CD4-positive, CD25-positive, alpha-beta regulatory T cell (primary cell): ENCODE data around the gene GPR31. TPM values are rescaled to one million over a fixed set of nuclear protein-coding genes. Genes with fewer than 3 reads are reported as not detected.
"Not testable (repeated sequence)": the region's sequence is repeated elsewhere in the genome, so short reads cannot be mapped to it uniquely, and the experiment has no call there.

Source experiments
- ATAC-seq, 2 donors: fragments of 150-1000 bp; cut with Tn5 transposase; one replicate each; pipeline ENCODE4 v1.10.0; 2021; ENCODE audit warnings: low read depth in 2 of 2, moderate number of reproducible peaks in 2 of 2, moderate library complexity in 1 of 2
- DNase-seq, 3 donors: peaks; one replicate each; pipeline versions ENCODE4 v3.0.0 to v3.0.0-alpha.2; 2012 to 2022; ENCODE audit warnings: mixed read lengths in 1 of 3
- H3K27ac ChIP-seq: one replicate; pipeline ENCODE4 v1.7.0; 2013; ENCODE audit warnings: mild to moderate bottlenecking, low read length; ENCODE audit not compliant: insufficient read depth, poor library complexity, severe bottlenecking
- H3K27me3 ChIP-seq: one replicate; pipeline ENCODE4 v1.7.0; 2013; ENCODE audit warnings: low read length; ENCODE audit not compliant: control insufficient read depth, insufficient read depth
- H3K36me3 ChIP-seq: one replicate; pipeline ENCODE4 v1.7.0; 2013; ENCODE audit warnings: mild to moderate bottlenecking, low read length, moderate library complexity; ENCODE audit not compliant: control insufficient read depth, insufficient read depth
- H3K4me1 ChIP-seq: 2 replicates; pipeline ENCODE4 v1.7.0; 2013; ENCODE audit warnings: mild to moderate bottlenecking, low read length; ENCODE audit not compliant: insufficient read depth, control insufficient read depth, poor library complexity, severe bottlenecking
- H3K4me3 ChIP-seq: one replicate; pipeline ENCODE4 v1.7.0; 2013; ENCODE audit warnings: low read depth, mild to moderate bottlenecking, low read length, moderate library complexity
- H3K9me3 ChIP-seq, 2 experiments: 1 replicate in 1 of 2; 2 replicates in 1 of 2; pipeline ENCODE4 v1.7.0; 2013; ENCODE audit warnings: low read length in 2 of 2, mild to moderate bottlenecking in 1 of 2, moderate library complexity in 1 of 2; ENCODE audit not compliant: control insufficient read depth in 2 of 2
- H3K27ac Mint-ChIP-seq, 3 donors: one replicate each; pipeline ENCODE4 v1.8.0; 2020 to 2022; ENCODE audit warnings: mild to moderate bottlenecking in 3 of 3, mixed read lengths in 3 of 3, moderate library complexity in 2 of 3
- H3K27me3 Mint-ChIP-seq: one replicate; pipeline ENCODE4 v1.8.0; 2022; ENCODE audit warnings: mild to moderate bottlenecking, mixed read lengths
- H3K36me3 Mint-ChIP-seq: one replicate; pipeline ENCODE4 v1.8.0; 2020; ENCODE audit warnings: mixed read lengths
- H3K4me1 Mint-ChIP-seq, 4 donors: one replicate each; pipeline ENCODE4 v1.8.0; 2020 to 2022; ENCODE audit warnings: mixed read lengths in 4 of 4, mild to moderate bottlenecking in 1 of 4
- H3K4me3 Mint-ChIP-seq, 4 donors: one replicate each; pipeline ENCODE4 v1.8.0; 2020 to 2022; ENCODE audit warnings: mild to moderate bottlenecking in 4 of 4, mixed read lengths in 4 of 4, moderate library complexity in 3 of 4
- H3K9me3 Mint-ChIP-seq, 7 donors: one replicate each; pipeline ENCODE4 v1.8.0; 2020 to 2022; ENCODE audit warnings: mixed read lengths in 7 of 7, mild to moderate bottlenecking in 3 of 7, moderate library complexity in 2 of 7
- polyA plus RNA-seq, 4 donors: library from polyadenylated mRNA; unstranded; fragments of 300-500 nt; fragmentation: Illumina TruSeq; gene quantifications; one replicate each; pipeline ENCODE4 v1.2.3, GENCODE V29; 2021
- total RNA-seq: library from RNA; stranded (reverse); gene quantifications from one replicate; pipeline ENCODE4 v1.2.3, GENCODE V29; 2022

GPR31 gene
- total and polyA plus RNA-seq, 5 donors from 2014 or later: not detected

GRCh38 chr6:167177271-167177670 is 19.5 kb upstream of the GPR31 start:
- not testable (repeated sequence) for H3K4me1 ChIP-seq, H3K4me3 Mint-ChIP-seq, H3K27ac Mint-ChIP-seq, H3K4me3 ChIP-seq, H3K27me3 Mint-ChIP-seq, H3K9me3 ChIP-seq, ATAC-seq, H3K36me3 Mint-ChIP-seq, DNase-seq, H3K4me1 Mint-ChIP-seq, H3K9me3 Mint-ChIP-seq, H3K27ac ChIP-seq, H3K36me3 ChIP-seq, H3K27me3 ChIP-seq

DNA sequence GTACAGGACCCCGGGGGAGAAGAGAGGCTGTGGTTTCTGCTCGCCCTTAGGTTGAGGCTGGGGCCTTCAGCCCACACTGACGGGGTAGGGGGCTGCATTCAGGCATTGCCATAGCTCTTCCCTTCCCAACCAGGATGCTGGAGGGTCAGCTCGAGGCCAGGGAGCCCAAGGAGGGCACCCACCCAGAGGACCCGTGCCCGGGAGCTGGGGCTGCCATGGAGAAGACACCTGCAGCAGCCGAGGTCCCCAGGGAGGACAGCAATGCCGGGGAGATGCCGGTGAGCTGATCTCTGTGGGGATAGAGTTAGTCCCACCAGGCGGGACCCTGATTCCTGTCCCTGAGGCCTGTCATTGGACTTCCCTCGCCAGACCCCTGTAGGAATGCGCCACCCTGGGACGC is 14.2 kb upstream of the GPR31 start:
- not testable (repeated sequence) for H3K36me3 ChIP-seq, H3K27me3 Mint-ChIP-seq, H3K4me1 ChIP-seq, H3K9me3 ChIP-seq, H3K4me3 Mint-ChIP-seq, H3K27ac ChIP-seq, ATAC-seq, DNase-seq, H3K4me1 Mint-ChIP-seq, H3K4me3 ChIP-seq, H3K9me3 Mint-ChIP-seq, H3K36me3 Mint-ChIP-seq, H3K27me3 ChIP-seq, H3K27ac Mint-ChIP-seq

- H3K27ac Mint-ChIP-seq: not testable (repeated sequence)
Measured at GRCh38 chr6:167171300-167171699, 13.5 kb upstream of the GPR31 start.

DNA sequence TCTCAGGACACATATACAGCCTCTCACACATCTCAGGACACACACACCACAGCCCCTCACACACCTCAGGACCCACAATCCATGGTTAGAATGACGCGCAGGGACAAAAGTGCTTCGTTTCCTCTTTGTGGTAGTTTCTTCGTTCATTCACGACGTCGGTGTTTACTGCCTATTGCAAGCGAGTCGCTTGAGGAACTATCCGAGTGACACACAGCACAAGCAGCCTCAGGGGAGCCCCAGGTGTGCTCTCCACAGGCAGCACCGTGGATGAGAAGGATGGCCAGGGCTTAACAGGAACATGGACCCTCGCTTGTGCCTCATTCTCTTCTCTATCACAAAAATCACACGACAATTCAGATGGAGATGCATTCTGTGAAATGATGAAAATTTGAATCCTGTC is 12.1 kb upstream of the GPR31 start:
- ATAC-seq, H3K4me1 Mint-ChIP-seq, H3K36me3 ChIP-seq, H3K36me3 Mint-ChIP-seq, H3K4me3 ChIP-seq, H3K27ac ChIP-seq, H3K27me3 ChIP-seq, H3K4me3 Mint-ChIP-seq, H3K9me3 ChIP-seq, H3K4me1 ChIP-seq, DNase-seq, H3K9me3 Mint-ChIP-seq: not testable (repeated sequence)
- peak overlapping the region in 1 of 3 donors; percentile 6 for H3K27ac Mint-ChIP-seq
- peaks cover 13% of the 10 kb centered on the region for H3K27me3 Mint-ChIP-seq

More at GRCh38 chr6:167171300-167171699, 13.5 kb upstream of the GPR31 start:
- H3K9me3 Mint-ChIP-seq, H3K4me1 ChIP-seq, H3K36me3 ChIP-seq, H3K27me3 ChIP-seq, H3K4me1 Mint-ChIP-seq, ATAC-seq, H3K4me3 Mint-ChIP-seq, H3K36me3 Mint-ChIP-seq, H3K27me3 Mint-ChIP-seq, H3K27ac ChIP-seq, H3K4me3 ChIP-seq, DNase-seq, H3K9me3 ChIP-seq: not testable (repeated sequence)

- H3K4me3 ChIP-seq, H3K4me3 Mint-ChIP-seq, H3K36me3 ChIP-seq, H3K27ac ChIP-seq, DNase-seq, H3K36me3 Mint-ChIP-seq, H3K9me3 ChIP-seq, H3K27ac Mint-ChIP-seq, H3K4me1 Mint-ChIP-seq, ATAC-seq, H3K27me3 ChIP-seq, H3K4me1 ChIP-seq, H3K9me3 Mint-ChIP-seq: not testable (repeated sequence)
- H3K27me3 Mint-ChIP-seq: peaks cover 13% of the 10 kb centered on the region
Measured at GRCh38 chr6:167168296-167168695, 10.5 kb upstream of the GPR31 start.

- H3K27ac ChIP-seq, H3K9me3 Mint-ChIP-seq, H3K9me3 ChIP-seq, H3K36me3 Mint-ChIP-seq, ATAC-seq, H3K4me1 Mint-ChIP-seq, H3K27me3 Mint-ChIP-seq, H3K4me3 Mint-ChIP-seq, H3K27me3 ChIP-seq, H3K27ac Mint-ChIP-seq, H3K4me1 ChIP-seq, H3K36me3 ChIP-seq, DNase-seq, H3K4me3 ChIP-seq: not testable (repeated sequence)
Measured at GRCh38 chr6:167167699-167168098, 9.9 kb upstream of the GPR31 start.

DNA sequence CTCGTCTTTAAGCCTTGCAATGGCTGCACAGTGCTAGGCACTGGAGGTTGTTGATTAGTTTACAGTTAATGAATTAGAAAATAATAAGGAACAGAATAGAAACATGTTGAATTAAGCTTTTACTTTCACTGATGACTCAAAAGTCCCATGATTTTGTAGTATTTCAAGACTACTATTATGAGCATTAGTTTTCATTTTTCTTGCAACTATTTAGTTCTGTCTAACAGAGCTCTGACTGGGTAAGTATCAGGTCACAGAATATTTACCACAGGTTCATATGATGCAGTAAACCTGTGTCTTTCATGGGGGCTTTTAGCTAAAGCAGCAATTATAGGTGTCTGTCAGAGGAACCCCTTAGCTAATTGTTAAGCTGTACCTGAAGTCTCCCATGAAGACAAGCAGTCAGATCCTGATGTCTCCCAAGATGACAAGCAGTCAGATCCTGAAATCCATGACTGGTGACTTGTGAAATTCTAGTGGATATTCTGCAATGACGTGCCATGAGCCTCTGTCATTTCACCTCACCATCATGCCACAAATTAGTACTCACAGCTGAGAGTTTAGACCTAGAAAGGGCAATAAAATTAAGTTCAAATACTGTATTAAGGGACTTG is 8.2 kb upstream of the GPR31 start:
- peaks cover 0 to 4% (median 2%) of the 10 kb centered on the region in 4 donors for H3K4me1 Mint-ChIP-seq
- no peak for DNase-seq

GRCh38 chr6:167164261-167164660 is 6.5 kb upstream of the GPR31 start:
- Mint-ChIP-seq H3K9me3 (no peaks in the 10 kb centered on the region), H3K4me1 (no peaks in the 10 kb centered on the region), H3K27ac (no peak overlapping the region), H3K4me3 (no peak overlapping the region), H3K36me3 (peaks cover 4% of the 10 kb centered on the region), H3K27me3 (peaks cover 14% of the 10 kb centered on the region)
- Histone ChIP-seq H3K9me3 (no peaks in the 10 kb centered on the region), H3K27me3 (no peaks in the 10 kb centered on the region), H3K27ac (no peak overlapping the region), H3K4me1 (no peaks in the 10 kb centered on the region), H3K4me3 (no peak overlapping the region), H3K36me3 (no peaks in the 10 kb centered on the region)
- ATAC-seq (no peak), DNase-seq (no peak)

More for the DNA sequence above, 8.2 kb upstream of the GPR31 start:
- Histone ChIP-seq H3K9me3 (no peaks in the 10 kb centered on the region), H3K36me3 (no peaks in the 10 kb centered on the region), H3K4me3 (no peak overlapping the region), H3K27ac (no peak overlapping the region), H3K27me3 (no peaks in the 10 kb centered on the region), H3K4me1 (no peaks in the 10 kb centered on the region)
- Mint-ChIP-seq H3K4me3 (no peak overlapping the region), H3K27me3 (peaks cover 8% of the 10 kb centered on the region), H3K36me3 (peaks cover 7% of the 10 kb centered on the region), H3K27ac (peak overlapping the region in 1 of 3 donors; percentile 45), H3K9me3 (peaks cover 0 to 2% (median 0%) of the 10 kb centered on the region in 7 donors)
- ATAC-seq: no peak
